HG03469 (cell line): ENCODE measurements around the gene GCSAM.
A peak's percentile ranks its signal among the peaks of the same experiment; 100 is the strongest.

ENCODE experiments used
- ATAC-seq: cut with Tn5 transposase; IDR thresholded peaks from one replicate; pipeline ENCODE4 v1.9.1; 2021; ENCODE audit warnings: mild to moderate bottlenecking, moderate library complexity, moderate number of reproducible peaks; ENCODE audit not compliant: unreplicated experiment

The GCSAM gene

GRCh38 chr3:112132975-112133448 lies at the start of gene GCSAM:
Gene GCSAM, minus strand, starts transcription at chr3:112133248. Its CDS starts 128 bp downstream, at chr3:112133120.
- peak; percentile 61 for ATAC-seq

- no peak for ATAC-seq
Observed at GRCh38 chr3:112175646-112176045, 42.6 kb upstream of the GCSAM start.

DNA sequence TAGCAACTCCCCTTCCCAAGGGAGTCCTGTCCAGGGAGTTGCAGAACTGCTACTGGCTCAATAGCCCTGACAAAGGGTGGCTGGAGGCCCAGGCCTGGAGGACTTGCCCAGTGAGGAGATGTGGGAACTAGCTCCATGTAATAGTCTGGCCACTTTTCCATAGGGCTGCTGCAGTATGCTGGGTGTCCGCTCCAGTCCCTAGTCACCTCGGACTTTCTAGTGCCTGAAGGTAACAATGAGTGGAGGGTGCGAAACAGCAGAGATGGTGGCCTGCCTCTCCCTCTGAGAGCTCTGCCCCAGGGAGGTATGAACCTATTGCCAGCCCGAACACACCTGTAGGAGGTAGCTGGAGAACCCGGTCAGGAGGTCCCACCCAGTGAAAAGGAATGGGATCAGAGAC lies 42.0 kb upstream of the GCSAM start:
- no peak for ATAC-seq

GRCh38 chr3:112171144-112171543 lies 38.1 kb upstream of the GCSAM start:
- no peak for ATAC-seq

DNA sequence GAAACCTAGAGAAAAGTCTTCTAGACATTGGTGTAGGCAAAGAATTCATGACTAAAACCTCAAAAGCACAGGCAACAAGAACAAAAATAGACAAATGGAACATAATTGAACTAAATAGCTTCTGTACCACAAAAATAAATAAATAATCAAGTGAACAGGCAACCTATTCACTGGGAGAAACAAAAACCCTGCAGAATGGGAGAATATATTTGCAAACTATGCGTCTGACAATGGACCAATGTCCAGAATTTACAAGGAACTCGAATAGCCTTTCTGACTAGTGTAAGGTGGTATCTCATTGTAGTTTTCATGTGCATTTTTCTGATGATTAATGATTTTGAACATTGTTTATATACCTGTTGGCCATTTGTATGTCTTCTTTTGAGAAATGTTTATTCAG lies 37.0 kb upstream of the GCSAM start:
- no peak for ATAC-seq

GRCh38 chr3:112167758-112168157 lies 34.7 kb upstream of the GCSAM start:
- peak; percentile 89 for ATAC-seq

GRCh38 chr3:112149136-112149535 lies 16.1 kb upstream of the GCSAM start:
- ATAC-seq, result no peak

DNA sequence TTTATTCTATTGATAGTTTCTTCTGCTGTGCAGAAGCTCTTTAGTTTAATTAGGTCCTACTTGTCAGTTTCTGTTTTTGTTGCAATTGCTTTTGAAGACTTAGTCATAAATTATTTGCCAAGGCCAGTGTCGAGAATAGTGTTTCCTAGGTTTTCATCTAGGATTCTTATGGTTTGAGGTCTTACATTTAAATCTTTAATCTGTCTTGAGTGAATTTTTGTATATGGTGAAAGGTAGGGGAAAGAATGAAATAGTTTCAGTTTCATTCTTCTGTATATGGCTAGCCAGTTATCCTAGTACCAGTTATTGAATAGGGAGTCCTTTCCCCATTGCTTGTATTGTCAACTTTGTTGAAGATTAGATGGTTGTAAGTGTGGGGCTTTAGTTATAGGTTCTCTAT lies 10.6 kb upstream of the GCSAM start:
- ATAC-seq, result no peak

DNA sequence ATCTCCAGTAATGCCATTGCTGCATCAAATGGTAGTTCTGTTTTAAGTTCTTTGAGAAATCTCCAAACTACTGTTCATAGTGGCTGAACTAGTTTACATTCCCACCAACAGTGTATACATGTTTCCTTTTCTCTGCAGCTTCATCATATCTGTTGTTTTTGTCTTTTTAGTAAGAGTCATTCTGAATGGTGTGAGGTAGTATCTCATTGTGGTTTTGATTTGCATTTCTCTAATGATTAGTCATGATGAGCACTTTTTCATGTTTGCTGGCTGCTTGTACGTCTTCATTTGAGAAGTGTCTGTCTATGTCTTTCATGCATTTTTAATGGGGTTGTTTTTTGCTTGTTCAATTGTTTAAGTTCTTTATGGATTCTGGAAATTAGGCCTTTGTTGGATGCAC lies 10.2 kb upstream of the GCSAM start:
- ATAC-seq, result peak; percentile 60

GRCh38 chr3:112141293-112141692 lies 8.2 kb upstream of the GCSAM start:
- no peak for ATAC-seq

DNA sequence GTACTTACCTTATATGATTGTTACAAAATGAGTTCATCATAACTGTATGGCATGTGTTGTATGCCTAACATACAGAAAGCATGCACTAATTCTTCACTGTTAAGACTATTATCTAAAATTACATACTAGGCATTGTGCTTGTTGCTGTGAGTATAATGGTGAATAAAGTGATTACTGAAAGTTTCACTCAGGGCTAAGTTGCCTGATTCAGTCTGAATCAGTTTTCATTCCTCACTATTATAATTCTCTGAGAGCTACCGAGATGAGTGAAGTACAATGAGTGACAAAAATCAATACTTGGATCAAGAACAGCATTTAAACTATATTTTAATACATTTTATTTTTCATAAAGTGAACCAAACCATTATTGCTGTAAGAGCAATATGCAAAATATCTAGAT lies 7.5 kb upstream of the GCSAM start:
- no peak for ATAC-seq

- no peak for ATAC-seq
Observed at GRCh38 chr3:112138219-112138969, 5.3 kb upstream of the GCSAM start.

GRCh38 chr3:112137781-112138180 lies 4.7 kb upstream of the GCSAM start:
- no peak for ATAC-seq

GRCh38 chr3:112136959-112137693 lies 4.1 kb upstream of the GCSAM start:
- ATAC-seq, result no peak

DNA sequence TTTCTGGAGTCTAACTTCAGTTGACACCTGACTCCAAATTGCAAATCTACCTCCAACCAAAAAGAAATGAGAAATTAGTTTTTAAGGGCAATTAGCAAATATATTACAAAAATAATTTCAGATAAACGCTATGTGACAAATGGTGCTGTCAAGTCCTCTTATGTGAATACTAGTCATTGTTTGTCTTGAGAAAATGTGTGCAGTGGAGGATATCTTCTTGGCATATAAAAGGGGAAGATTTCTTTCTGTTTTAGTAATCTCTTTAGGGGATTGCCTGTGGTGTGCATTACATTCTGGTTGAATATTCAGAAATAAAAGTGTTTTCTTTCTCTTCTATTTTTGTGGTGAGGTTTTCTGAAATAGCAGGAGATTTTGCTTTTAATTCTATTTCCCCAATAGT lies 3.0 kb upstream of the GCSAM start:
- ATAC-seq, result no peak

- ATAC-seq, result no peak
Observed at GRCh38 chr3:112134335-112135124, 1.5 kb upstream of the GCSAM start.

GRCh38 chr3:112133626-112134334 lies 732 bp upstream of the GCSAM start:
- no peak for ATAC-seq

GRCh38 chr3:112132554-112132953 lies 494 bp downstream of the GCSAM start:
- ATAC-seq, result no peak

DNA sequence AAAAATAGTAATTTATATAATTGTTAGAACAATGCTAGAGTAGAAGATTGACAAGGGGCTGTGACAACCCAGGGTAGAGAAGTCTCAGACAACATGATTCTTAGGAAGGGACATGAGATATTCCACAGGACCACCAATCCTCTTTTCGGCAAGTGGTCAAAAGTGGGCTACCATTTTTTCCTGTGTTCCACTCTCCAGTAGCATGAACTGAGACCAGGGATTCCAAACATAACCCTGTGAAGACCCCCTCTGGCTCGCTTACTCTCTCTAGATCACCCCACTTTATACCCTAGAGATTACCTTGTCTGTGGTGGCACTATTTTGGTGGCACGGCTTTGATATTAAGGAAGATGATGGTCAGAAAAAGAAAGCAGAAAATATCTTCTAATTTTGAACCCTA lies 960 bp downstream of the GCSAM start:
- no peak for ATAC-seq

- ATAC-seq, result no peak
Observed at GRCh38 chr3:112131111-112131510, 1.9 kb downstream of the GCSAM start.

DNA sequence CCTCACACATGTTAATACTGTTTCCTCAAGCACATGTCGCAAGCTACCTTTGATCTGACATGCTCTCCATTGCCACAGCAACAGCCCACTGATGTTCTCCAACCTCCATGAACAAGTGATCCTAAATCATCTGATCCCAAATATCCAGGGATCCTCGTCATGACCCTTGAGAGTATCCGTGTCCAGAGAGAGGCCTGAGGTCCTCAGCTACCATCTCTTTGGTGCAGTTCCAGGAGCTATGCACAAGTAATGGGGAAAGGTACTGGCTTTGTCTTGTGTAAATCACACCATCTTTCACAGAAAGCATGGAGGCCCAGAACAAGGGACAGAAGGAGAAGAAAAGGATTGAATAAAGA lies 2.4 kb downstream of the GCSAM start:
- no peak for ATAC-seq
